ENCODE data around the gene UTP11. TPM values are rescaled to one million over a fixed set of nuclear protein-coding genes. Genes with fewer than 3 reads are reported as not detected.

Gene UTP11
- total and polyA plus RNA-seq, 11 donors, result 30.7 to 51.6 (median 36.5) TPM

DNA sequence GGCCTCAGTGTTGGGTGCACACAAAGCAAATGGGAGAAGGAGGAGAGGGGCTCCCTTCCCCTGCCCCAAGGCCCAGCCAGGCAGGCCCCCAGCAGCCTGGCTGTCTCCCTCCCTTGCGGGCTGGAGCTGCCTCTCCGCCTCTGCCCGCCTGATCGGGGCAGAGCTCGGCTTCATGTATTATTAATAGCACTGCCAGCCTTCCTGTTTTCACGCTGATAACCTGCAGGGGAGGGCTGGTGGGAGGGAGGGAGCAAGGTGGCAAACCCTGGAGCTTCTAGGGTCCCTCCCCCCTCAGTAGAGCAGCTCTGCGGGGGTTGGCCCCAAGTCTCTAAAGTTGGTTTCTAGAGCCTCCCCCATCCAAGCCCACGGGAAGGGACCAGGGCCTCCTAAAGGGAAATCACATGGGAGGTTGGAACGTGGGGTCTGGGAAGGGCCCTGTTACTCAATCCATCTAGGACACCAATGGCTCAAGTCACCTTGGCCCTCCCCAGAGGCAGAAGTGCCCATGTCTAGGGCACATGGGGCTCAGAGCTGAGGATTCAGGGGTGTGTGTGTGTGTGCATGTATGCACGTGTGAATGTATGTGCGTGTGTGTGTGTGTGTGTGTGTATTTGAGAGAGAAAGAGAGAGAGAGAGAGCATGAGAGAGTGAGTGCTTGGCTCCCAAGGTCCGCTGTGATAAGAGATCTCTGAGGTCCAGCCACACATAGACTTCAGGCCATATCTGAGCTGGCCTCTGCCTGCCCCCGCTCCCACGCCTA, 55.9 kb downstream of the UTP11 start:
- H3K9me3 ChIP-seq, result no peaks in the 10 kb centered on the region
- H3K4me1 ChIP-seq, result peaks cover 0 to 6% (median 0%) of the 10 kb centered on the region in 12 donors
- ATAC-seq (peak in 1 of 4 donors; percentile 26), DNase-seq (no peak)
- no peak overlapping the region for H3K27ac ChIP-seq
- intact Hi-C loops (cut with DNase I), result no loop called here
- no peak for TF ChIP-seq POLR2A (IDR thresholded peaks at IDR 0.05)
- no peak for TF ChIP-seq CTCF (IDR thresholded peaks at IDR 0.05)
- no peaks in the 10 kb centered on the region for H3K36me3 ChIP-seq
- H3K27me3 ChIP-seq, result peaks cover 0 to 47% (median 11%) of the 10 kb centered on the region in 9 donors
- WGBS, 4 donors, result 36 to 65% (median 39%) methylated on average over 11 to 14 of the region's 14 CpGs
- H3K4me3 ChIP-seq, result no peak overlapping the region

DNA sequence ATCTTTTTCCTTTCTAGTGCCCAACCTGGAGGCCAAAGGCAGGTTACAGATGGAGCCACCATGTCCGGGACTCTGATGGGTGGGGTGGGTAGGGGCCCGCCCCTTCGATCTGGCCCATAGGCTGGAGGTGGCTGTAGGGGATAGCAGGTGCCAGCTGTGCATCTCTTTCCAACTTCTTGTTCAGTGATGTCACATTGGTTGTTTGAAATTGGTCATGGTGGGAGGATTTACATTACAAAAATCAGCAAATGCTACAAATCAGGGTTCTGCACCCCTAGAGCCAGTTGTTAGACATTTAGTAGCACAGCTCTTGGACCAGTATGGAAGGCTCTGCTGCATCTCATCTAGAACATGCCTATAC, 56.4 kb downstream of the UTP11 start:
- no peak for ATAC-seq
- Histone ChIP-seq H3K4me3 (no peak overlapping the region), H3K4me1 (peaks cover 0 to 6% (median 0%) of the 10 kb centered on the region in 12 donors), H3K27ac (no peak overlapping the region), H3K9me3 (no peaks in the 10 kb centered on the region), H3K27me3 (peaks cover 0 to 52% (median 11%) of the 10 kb centered on the region in 9 donors), H3K36me3 (no peaks in the 10 kb centered on the region)
- WGBS, 4 donors, result 78 to 92% (median 85%) methylated on average over 3 of the region's 3 CpGs
- intact Hi-C loops (cut with DNase I), result no loop called here
- DNase-seq, result no peak
- TF ChIP-seq POLR2A (IDR thresholded peaks at IDR 0.05) (no peak), CTCF (IDR thresholded peaks at IDR 0.05) (no peak)

- intact Hi-C loops (cut with DNase I), result no loop called here
- peaks cover 0 to 59% (median 11%) of the 10 kb centered on the region in 9 donors for H3K27me3 ChIP-seq
- no peaks in the 10 kb centered on the region for H3K36me3 ChIP-seq
- peaks cover 0 to 6% (median 0%) of the 10 kb centered on the region in 12 donors for H3K4me1 ChIP-seq
- H3K4me3 ChIP-seq, result no peak overlapping the region
- TF ChIP-seq CTCF (IDR thresholded peaks at IDR 0.05) (peak in 3 of 12 donors; percentile 16 to 22 (median 21)), POLR2A (IDR thresholded peaks at IDR 0.05) (no peak)
- 47 to 54% (median 49%) methylated on average over 10 of the region's 10 CpGs for WGBS, 4 donors
- H3K27ac ChIP-seq, result no peak overlapping the region
- DNase-seq (no peak), ATAC-seq (no peak)
- H3K9me3 ChIP-seq, result no peaks in the 10 kb centered on the region
Measured at GRCh38 chr1:38071312-38072256, 59.0 kb downstream of the UTP11 start.

DNA sequence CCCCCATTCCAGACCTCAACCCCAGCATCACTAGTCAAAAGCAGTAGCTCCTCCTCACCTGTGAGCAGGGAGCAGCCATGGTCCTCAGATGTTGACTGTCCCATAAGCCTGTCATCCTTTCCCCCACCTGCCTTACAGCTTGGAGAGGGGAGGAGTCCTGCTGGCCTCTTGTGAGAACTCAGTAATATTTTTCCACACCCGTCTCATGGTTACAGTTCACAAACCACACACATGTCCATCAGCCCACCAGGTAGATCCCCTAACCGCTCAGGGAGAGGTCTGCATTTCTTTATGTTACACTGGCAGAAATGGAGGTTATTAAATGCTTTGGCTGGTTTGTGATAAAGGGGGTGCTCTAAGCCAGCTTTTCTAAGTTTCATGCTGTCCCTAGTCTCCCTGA, 60.3 kb downstream of the UTP11 start:
- H3K9me3 ChIP-seq, result no peaks in the 10 kb centered on the region
- peaks cover 0 to 6% (median 0%) of the 10 kb centered on the region in 12 donors for H3K4me1 ChIP-seq
- no peak overlapping the region for H3K27ac ChIP-seq
- no peak overlapping the region for H3K4me3 ChIP-seq
- intact Hi-C loops (cut with DNase I), result no loop called here
- DNase-seq (no peak), ATAC-seq (no peak)
- 73 to 80% (median 75%) methylated on average over 2 of the region's 2 CpGs for WGBS, 4 donors
- H3K27me3 ChIP-seq, result peaks cover 0 to 56% (median 11%) of the 10 kb centered on the region in 9 donors
- H3K36me3 ChIP-seq, result no peaks in the 10 kb centered on the region
- TF ChIP-seq CTCF (IDR thresholded peaks at IDR 0.05) (no peak), POLR2A (IDR thresholded peaks at IDR 0.05) (no peak)

Measured in heart left ventricle (tissue), 16 donors.